HepG2 (cell line): Measurements from ENCODE around the gene PPP1R12B.

Source experiments
- DPF2 ChIP-seq: sonication (generic); formaldehyde crosslinking; IDR thresholded peaks from 2 replicates; pipeline ENCODE4 v1.4.0; 2020; ENCODE audit warnings: mild to moderate bottlenecking, low read depth, missing genetic modification reagents, borderline replicate concordance
- JUNB ChIP-seq: sonication (generic); formaldehyde crosslinking; IDR thresholded peaks from 2 replicates; pipeline ENCODE4 v1.8.0; 2022; ENCODE audit warnings: missing genetic modification reagents, mild to moderate bottlenecking, borderline replicate concordance
- NFIC ChIP-seq: IDR thresholded peaks from 2 replicates; pipeline ENCODE4 v1.6.1; 2012; ENCODE audit warnings: mild to moderate bottlenecking, low read length, inconsistent platforms
- POLR2A ChIP-seq, 2 experiments: IDR thresholded peaks; 2 replicates each; pipeline ENCODE4 v1.6.1; 2011; ENCODE audit warnings: low read depth in 2 of 2, low read length in 2 of 2, mild to moderate bottlenecking in 1 of 2, moderate library complexity in 1 of 2; ENCODE audit not compliant: insufficient read depth in 1 of 2
- ZNF33B ChIP-seq: sonication (generic); formaldehyde crosslinking; IDR thresholded peaks from 2 replicates; pipeline ENCODE4 v1.5.1; 2020; ENCODE audit warnings: mild to moderate bottlenecking, missing genetic modification reagents
- ZNF543 ChIP-seq: sonication (generic); formaldehyde crosslinking; IDR thresholded peaks from 2 replicates; pipeline ENCODE4 v1.4.0; 2020; ENCODE audit warnings: mild to moderate bottlenecking, missing genetic modification reagents
- ZNF558 ChIP-seq: sonication (generic); formaldehyde crosslinking; IDR thresholded peaks from 2 replicates; pipeline ENCODE4 v1.9.0; 2022; ENCODE audit warnings: mild to moderate bottlenecking, missing genetic modification reagents, borderline replicate concordance
- ZNF674 ChIP-seq: sonication (generic); formaldehyde crosslinking; IDR thresholded peaks from 2 replicates; pipeline ENCODE4 v1.5.0; 2020; ENCODE audit warnings: low read depth, mild to moderate bottlenecking, missing genetic modification reagents
- TF ChIP-seq, protein P1 (sequence below): sonication (generic); formaldehyde crosslinking; IDR thresholded peaks from 2 replicates; pipeline ENCODE4 v1.4.0; 2020; ENCODE audit warnings: missing genetic modification reagents, mild to moderate bottlenecking, borderline replicate concordance
- TF ChIP-seq, protein P2 (sequence below): sonication (generic); formaldehyde crosslinking; IDR thresholded peaks from 2 replicates; pipeline ENCODE4 v1.4.0; 2020; ENCODE audit warnings: missing genetic modification reagents, low read depth, mild to moderate bottlenecking, borderline replicate concordance

DNA sequence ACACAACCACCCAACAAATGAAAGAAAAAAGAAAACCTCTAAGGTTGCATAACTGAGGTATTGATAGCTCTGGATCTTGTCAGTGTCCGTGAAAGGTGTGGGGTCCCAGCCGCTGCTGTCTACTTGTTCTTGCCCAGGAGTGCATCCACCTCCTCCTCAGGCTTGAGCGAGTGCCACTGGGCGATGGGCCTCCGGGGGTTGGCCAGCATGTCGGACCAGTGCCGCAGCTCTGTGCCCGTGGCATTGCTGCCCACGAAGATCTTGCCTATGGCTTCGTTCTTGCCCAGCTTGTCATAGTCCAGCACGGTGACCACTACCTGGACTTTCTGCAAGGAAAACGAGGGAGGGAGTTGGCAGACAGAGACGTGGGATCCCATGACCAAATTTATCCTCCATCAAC is 248.1 kb downstream of the PPP1R12B start:
- TF ChIP-seq, protein P1, sequence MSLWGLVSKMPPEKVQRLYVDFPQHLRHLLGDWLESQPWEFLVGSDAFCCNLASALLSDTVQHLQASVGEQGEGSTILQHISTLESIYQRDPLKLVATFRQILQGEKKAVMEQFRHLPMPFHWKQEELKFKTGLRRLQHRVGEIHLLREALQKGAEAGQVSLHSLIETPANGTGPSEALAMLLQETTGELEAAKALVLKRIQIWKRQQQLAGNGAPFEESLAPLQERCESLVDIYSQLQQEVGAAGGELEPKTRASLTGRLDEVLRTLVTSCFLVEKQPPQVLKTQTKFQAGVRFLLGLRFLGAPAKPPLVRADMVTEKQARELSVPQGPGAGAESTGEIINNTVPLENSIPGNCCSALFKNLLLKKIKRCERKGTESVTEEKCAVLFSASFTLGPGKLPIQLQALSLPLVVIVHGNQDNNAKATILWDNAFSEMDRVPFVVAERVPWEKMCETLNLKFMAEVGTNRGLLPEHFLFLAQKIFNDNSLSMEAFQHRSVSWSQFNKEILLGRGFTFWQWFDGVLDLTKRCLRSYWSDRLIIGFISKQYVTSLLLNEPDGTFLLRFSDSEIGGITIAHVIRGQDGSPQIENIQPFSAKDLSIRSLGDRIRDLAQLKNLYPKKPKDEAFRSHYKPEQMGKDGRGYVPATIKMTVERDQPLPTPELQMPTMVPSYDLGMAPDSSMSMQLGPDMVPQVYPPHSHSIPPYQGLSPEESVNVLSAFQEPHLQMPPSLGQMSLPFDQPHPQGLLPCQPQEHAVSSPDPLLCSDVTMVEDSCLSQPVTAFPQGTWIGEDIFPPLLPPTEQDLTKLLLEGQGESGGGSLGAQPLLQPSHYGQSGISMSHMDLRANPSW: no peak
- TF ChIP-seq POLR2A (IDR thresholded peaks at IDR 0.05; ENCODE audit: insufficient read depth in 1 of 2, low read depth in 2 of 2, low read length in 2 of 2): no peak
- no peak for TF ChIP-seq ZNF543 (CRISPR knock-in tag)
- TF ChIP-seq, protein P2, sequence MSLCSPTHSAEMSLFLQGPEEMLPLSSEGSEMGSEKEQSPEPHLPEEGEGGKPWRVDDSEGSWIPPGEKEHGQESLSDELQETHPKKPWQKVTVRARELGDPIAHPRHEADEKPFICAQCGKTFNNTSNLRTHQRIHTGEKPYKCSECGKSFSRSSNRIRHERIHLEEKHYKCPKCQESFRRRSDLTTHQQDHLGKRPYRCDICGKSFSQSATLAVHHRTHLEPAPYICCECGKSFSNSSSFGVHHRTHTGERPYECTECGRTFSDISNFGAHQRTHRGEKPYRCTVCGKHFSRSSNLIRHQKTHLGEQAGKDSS (CRISPR knock-in tag): no peak
- no peak for TF ChIP-seq DPF2 (CRISPR knock-in tag)
- no peak for TF ChIP-seq NFIC
- TF ChIP-seq ZNF674 (CRISPR knock-in tag): no peak
- no peak for TF ChIP-seq JUNB (CRISPR knock-in tag)
- TF ChIP-seq ZNF33B (CRISPR knock-in tag): no peak
- no peak for TF ChIP-seq ZNF558 (CRISPR knock-in tag)
